Measurements from ENCODE around the gene DHRS7C. TPM values are rescaled to one million over a fixed set of nuclear protein-coding genes. Genes with fewer than 3 reads are reported as not detected.
A peak's percentile ranks its signal among the peaks of the same experiment; 100 is the strongest.

The DHRS7C gene
- total RNA-seq, 1 experiment from 2014 or later, result not detected

DNA sequence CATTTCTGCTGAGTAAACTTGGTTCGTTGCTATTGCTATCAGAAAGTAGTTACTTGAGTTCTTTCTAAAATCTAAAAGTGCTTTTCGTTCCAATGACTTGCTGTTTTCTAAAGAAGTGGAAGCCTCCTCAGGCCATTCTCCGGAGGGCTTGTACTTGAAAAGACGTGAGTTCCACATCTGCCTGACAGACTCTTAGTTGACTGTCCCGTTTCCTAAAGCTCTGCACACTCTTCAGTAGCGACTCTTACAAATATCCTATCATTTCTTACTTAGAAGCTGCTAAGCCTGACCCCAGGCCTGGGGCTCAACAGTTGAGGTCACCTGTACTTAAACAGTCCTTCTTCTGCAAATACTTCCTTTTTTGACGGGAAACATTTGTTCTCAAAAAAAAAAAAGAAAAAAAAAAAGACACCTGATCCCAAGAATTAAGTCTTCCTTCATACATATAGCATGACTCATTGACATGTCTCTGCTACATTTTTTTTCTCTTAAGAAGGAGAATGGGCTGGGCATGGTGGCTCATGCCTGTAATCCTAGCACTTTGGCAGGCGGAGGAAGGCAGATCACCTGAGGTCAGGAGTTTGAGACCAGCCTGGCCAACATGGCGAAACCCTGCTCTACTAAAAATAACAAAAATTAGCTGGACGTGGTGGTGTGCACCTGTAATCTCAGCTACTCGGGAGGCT lies 61.5 kb downstream of the DHRS7C start:
- H3K27ac Mint-ChIP-seq (ENCODE audit: low read depth, unreplicated experiment), result peak overlapping the region; percentile 19
- intact Hi-C loops (cut with micrococcal nuclease), result loop anchor here (1.0 kb wide), 3 partner anchors 38 to 199 kb away; no protein-coding TSS in a partner anchor
- H3K27me3 Mint-ChIP-seq (ENCODE audit: insufficient read depth, unreplicated experiment), result no peaks in the 10 kb centered on the region
- H3K4me1 Mint-ChIP-seq (ENCODE audit: insufficient read depth, unreplicated experiment), result peaks cover 7% of the 10 kb centered on the region
- TF ChIP-seq, protein P1, sequence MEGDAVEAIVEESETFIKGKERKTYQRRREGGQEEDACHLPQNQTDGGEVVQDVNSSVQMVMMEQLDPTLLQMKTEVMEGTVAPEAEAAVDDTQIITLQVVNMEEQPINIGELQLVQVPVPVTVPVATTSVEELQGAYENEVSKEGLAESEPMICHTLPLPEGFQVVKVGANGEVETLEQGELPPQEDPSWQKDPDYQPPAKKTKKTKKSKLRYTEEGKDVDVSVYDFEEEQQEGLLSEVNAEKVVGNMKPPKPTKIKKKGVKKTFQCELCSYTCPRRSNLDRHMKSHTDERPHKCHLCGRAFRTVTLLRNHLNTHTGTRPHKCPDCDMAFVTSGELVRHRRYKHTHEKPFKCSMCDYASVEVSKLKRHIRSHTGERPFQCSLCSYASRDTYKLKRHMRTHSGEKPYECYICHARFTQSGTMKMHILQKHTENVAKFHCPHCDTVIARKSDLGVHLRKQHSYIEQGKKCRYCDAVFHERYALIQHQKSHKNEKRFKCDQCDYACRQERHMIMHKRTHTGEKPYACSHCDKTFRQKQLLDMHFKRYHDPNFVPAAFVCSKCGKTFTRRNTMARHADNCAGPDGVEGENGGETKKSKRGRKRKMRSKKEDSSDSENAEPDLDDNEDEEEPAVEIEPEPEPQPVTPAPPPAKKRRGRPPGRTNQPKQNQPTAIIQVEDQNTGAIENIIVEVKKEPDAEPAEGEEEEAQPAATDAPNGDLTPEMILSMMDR (IDR thresholded peaks at IDR 0.05; ENCODE audit: unreplicated experiment), result no peak
- ChIA-PET CTCF (interaction anchor here (0.5 to 5.7 kb wide), 12 partner anchors 8 to 1124 kb away, joined by 3 to 45 read pairs (median 3); no protein-coding TSS in a partner anchor), POLR2A (no interaction called here)
- H3K36me3 Mint-ChIP-seq (ENCODE audit: insufficient read depth, unreplicated experiment), result peaks cover 10% of the 10 kb centered on the region
- no peaks in the 10 kb centered on the region for H3K9me3 Mint-ChIP-seq (ENCODE audit: unreplicated experiment)
- no TSS peak for BruUV-seq (replicated peaks)
- peak; percentile 56 for DNase-seq (ENCODE audit: unreplicated experiment)
- no peak overlapping the region for H3K4me3 Mint-ChIP-seq (ENCODE audit: unreplicated experiment)

DNA sequence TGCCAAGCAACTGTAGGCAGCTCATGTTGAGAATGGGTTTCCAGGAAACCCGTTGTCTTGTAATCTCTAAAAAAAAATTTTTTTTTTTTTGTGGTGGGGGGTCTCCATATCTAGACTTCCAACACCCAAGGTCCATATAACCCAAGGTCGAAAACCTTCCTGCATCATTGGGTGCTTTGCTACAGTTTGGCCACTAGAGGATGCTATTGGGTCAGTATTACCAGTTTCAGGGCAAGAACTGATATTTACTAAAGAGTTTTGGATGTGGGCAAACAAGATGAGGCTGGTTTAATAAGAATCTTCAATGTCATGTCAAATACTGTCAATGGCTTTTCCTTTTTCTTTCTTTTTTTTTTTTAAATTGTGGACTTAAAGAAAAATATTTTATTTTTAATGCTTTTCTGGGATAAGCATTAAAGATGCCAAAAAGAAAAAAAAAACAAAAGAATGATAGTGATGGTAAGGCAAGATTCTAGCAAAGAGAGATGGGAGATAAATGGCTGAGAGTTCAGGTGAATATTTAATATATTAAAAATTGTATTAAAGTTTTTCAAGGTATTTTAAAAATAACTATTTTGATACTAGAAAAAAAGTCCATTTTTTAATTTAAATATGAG lies 62.2 kb downstream of the DHRS7C start:
- Mint-ChIP-seq H3K36me3 (ENCODE audit: insufficient read depth, unreplicated experiment) (peaks cover 10% of the 10 kb centered on the region), H3K27me3 (ENCODE audit: insufficient read depth, unreplicated experiment) (no peaks in the 10 kb centered on the region), H3K27ac (ENCODE audit: low read depth, unreplicated experiment) (no peak overlapping the region), H3K9me3 (ENCODE audit: unreplicated experiment) (no peaks in the 10 kb centered on the region), H3K4me3 (ENCODE audit: unreplicated experiment) (no peak overlapping the region), H3K4me1 (ENCODE audit: insufficient read depth, unreplicated experiment) (peaks cover 7% of the 10 kb centered on the region)
- CTCF ChIA-PET, result interaction anchor here (0.5 to 5.7 kb wide), 42 partner anchors 9 to 1125 kb away, joined by 3 to 45 read pairs (median 4); no protein-coding TSS in a partner anchor
- no TSS peak for BruUV-seq (replicated peaks)
- peak; percentile 67 for DNase-seq (ENCODE audit: unreplicated experiment)
- intact Hi-C loops (cut with micrococcal nuclease), result loop anchor here (1.0 kb wide), 3 partner anchors 39 to 200 kb away; no protein-coding TSS in a partner anchor
- POLR2A ChIA-PET, result interaction anchor here (0.7 to 1.2 kb wide), 2 partner anchors 10 to 190 kb away, joined by 3 to 4 read pairs; no protein-coding TSS in a partner anchor
- TF ChIP-seq, protein P1 (IDR thresholded peaks at IDR 0.05; ENCODE audit: unreplicated experiment), result peak; percentile 89

DNA sequence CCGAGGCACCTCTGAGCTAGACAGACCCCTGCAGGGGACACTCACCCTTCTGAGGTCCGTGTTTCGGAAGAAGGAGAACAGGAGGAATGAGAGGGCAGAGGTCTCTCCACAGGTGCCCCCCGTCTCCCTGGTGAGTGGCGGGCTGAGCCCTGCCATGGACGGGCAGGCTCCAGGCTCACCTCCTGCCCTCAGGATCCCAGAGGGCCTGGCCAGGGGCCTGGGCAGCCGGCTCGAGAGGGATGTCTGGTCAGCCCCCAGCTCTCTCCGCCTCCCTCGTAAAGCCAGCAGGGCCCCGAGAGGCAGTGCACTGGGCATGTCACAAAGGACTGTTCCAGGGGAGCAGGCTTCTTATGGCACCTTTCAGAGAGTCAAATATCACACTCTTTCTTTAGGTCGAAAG lies 62.8 kb downstream of the DHRS7C start:
- intact Hi-C loops (cut with micrococcal nuclease), result no loop called here
- Mint-ChIP-seq H3K27me3 (ENCODE audit: insufficient read depth, unreplicated experiment) (no peaks in the 10 kb centered on the region), H3K9me3 (ENCODE audit: unreplicated experiment) (no peaks in the 10 kb centered on the region), H3K36me3 (ENCODE audit: insufficient read depth, unreplicated experiment) (peaks cover 10% of the 10 kb centered on the region), H3K4me3 (ENCODE audit: unreplicated experiment) (no peak overlapping the region), H3K4me1 (ENCODE audit: insufficient read depth, unreplicated experiment) (peaks cover 7% of the 10 kb centered on the region), H3K27ac (ENCODE audit: low read depth, unreplicated experiment) (no peak overlapping the region)
- POLR2A ChIA-PET, result interaction anchor here (0.7 to 1.2 kb wide), 2 partner anchors 9 to 190 kb away, joined by 3 to 4 read pairs; no protein-coding TSS in a partner anchor
- no TSS peak for BruUV-seq (replicated peaks)
- DNase-seq (ENCODE audit: unreplicated experiment), result no peak
- CTCF ChIA-PET, result interaction anchor here (0.6 to 5.7 kb wide), 41 partner anchors 8 to 840 kb away, joined by 3 to 45 read pairs (median 4); no protein-coding TSS in a partner anchor
- TF ChIP-seq, protein P1 (IDR thresholded peaks at IDR 0.05; ENCODE audit: unreplicated experiment), result no peak

DNA sequence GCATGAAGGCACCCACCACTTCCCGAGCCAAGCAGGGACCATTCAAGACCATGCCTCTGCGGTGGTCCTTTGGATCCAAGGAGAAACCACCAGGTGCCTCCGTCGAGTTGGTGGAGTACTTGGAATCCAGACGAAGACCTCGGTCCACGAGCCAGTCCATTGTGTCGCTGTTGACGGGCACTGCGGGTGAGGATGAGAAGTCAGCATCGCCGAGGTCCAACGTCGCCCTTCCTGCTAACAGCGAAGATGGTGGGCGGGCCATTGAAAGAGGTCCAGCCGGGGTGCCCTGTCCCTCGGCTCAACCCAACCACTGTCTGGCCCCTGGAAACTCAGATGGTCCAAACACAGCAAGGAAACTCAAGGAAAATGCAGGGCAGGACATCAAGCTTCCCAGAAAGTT lies 63.4 kb downstream of the DHRS7C start:
- Mint-ChIP-seq H3K27me3 (ENCODE audit: insufficient read depth, unreplicated experiment) (no peaks in the 10 kb centered on the region), H3K4me3 (ENCODE audit: unreplicated experiment) (no peak overlapping the region), H3K4me1 (ENCODE audit: insufficient read depth, unreplicated experiment) (peaks cover 7% of the 10 kb centered on the region), H3K27ac (ENCODE audit: low read depth, unreplicated experiment) (no peak overlapping the region), H3K36me3 (ENCODE audit: insufficient read depth, unreplicated experiment) (peaks cover 10% of the 10 kb centered on the region), H3K9me3 (ENCODE audit: unreplicated experiment) (no peaks in the 10 kb centered on the region)
- intact Hi-C loops (cut with micrococcal nuclease), result no loop called here
- TF ChIP-seq, protein P1 (IDR thresholded peaks at IDR 0.05; ENCODE audit: unreplicated experiment), result no peak
- POLR2A ChIA-PET, result interaction anchor here (1.2 kb wide), 1 partner anchor 9 kb away, joined by 3 read pairs; no protein-coding TSS in a partner anchor
- no peak for DNase-seq (ENCODE audit: unreplicated experiment)
- CTCF ChIA-PET, result interaction anchor here (0.5 to 5.7 kb wide), 22 partner anchors 8 to 532 kb away, joined by 3 to 45 read pairs (median 4); no protein-coding TSS in a partner anchor
- no TSS peak for BruUV-seq (replicated peaks)
